AG09309 (cell line): ENCODE measurements around the gene SLC5A6.

Experiments
- DNase-seq: peaks from one replicate; pipeline ENCODE4 v3.0.0-alpha.2; 2010; ENCODE audit warnings: low read depth
- H3K4me3 ChIP-seq: 2 replicates; pipeline ENCODE4 v1.5.1; 2011; ENCODE audit warnings: mild to moderate bottlenecking, low read depth, low read length, moderate library complexity; ENCODE audit not compliant: control insufficient read depth
- CTCF ChIP-seq: IDR thresholded peaks from 2 replicates; pipeline ENCODE4 v1.5.1; 2011; ENCODE audit warnings: mild to moderate bottlenecking, low read depth, low read length, inconsistent platforms; ENCODE audit not compliant: insufficient read depth, control insufficient read depth; ENCODE audit errors: missing control alignments

SLC5A6 gene

GRCh38 chr2:27209621-27210401 lies 2.3 kb downstream of the SLC5A6 start:
- TF ChIP-seq CTCF: no peak
- DNase-seq: no peak
- H3K4me3 ChIP-seq: no peak overlapping the region

GRCh38 chr2:27208486-27209050 lies 3.5 kb downstream of the SLC5A6 start:
- no peak overlapping the region for H3K4me3 ChIP-seq

GRCh38 chr2:27206346-27206745 lies 5.7 kb downstream of the SLC5A6 start:
- DNase-seq: no peak
- H3K4me3 ChIP-seq: no peak overlapping the region
- no peak for TF ChIP-seq CTCF

More at GRCh38 chr2:27208486-27209050, 3.5 kb downstream of the SLC5A6 start:
- DNase-seq: no peak
- no peak for TF ChIP-seq CTCF

- DNase-seq: no peak
- no peak overlapping the region for H3K4me3 ChIP-seq
- TF ChIP-seq CTCF: no peak
These were observed 6.9 kb downstream of the SLC5A6 start for GRCh38 chr2:27205206-27205605.

DNA sequence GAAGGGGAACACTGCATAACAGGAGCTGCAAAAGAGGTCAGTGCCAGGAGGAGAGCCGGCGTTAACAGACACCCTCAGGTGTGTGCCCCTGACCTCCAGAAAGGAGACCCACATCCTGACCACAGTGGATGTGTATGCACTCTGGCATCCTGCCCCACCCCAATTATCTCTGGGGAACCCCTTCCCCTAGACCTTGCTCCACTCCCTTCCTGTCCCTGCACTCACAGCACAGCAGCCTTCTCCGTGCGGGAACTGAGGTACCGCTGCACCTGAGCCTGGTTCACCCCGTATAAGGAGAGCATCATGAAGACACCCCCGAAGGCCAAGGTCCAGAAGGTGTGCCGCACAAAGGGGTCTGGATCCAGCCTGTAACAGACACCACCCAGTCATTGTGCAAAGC lies 7.5 kb downstream of the SLC5A6 start:
- no peak for TF ChIP-seq CTCF
- H3K4me3 ChIP-seq: no peak overlapping the region
- DNase-seq: no peak

DNA sequence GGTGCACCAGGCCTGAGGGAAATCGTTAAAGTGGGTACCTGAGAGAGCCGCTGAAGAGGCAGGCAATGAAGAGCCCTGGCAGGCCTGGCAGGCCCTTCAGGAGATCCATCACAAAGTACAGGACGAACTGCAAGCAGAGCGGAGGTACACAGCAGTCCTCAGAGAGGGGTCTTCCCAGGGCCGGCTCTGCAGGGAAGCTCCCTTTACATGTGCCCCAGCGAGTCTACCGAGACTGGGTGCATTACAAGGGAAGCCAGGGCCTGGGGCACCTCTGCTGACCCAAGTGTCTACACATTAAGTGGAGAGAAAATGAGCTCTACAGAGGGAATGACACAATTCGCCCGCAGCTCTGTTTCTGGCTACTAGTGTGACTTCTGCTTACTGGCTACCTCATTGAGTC lies 8.3 kb downstream of the SLC5A6 start:
- DNase-seq: no peak
- no peak overlapping the region for H3K4me3 ChIP-seq
- TF ChIP-seq CTCF: no peak
